ENCODE measurements around the gene OPN1MW2.
"Not testable (repeated sequence)": the region's sequence is repeated elsewhere in the genome, so short reads cannot be mapped to it uniquely, and the experiment has no call there.

The OPN1MW2 gene

GRCh38 chrX:154219456-154219855 lies at the start of gene OPN1MW2:
Gene OPN1MW2 (plus strand): TSS chrX:154219756. CDS start chrX:154219816, 60 bp downstream.
- DNase-seq: not testable (repeated sequence)

- not testable (repeated sequence) for DNase-seq
Measured at GRCh38 chrX:154172535-154172943, 47.0 kb upstream of the OPN1MW2 start.

- not testable (repeated sequence) for DNase-seq
Measured at GRCh38 chrX:154174356-154174755, 45.2 kb upstream of the OPN1MW2 start.

GRCh38 chrX:154182296-154182695 lies 37.3 kb upstream of the OPN1MW2 start, which contains the start of gene OPN1MW:
Gene OPN1MW (plus strand): TSS chrX:154182596. CDS start chrX:154182678, 82 bp downstream.
- not testable (repeated sequence) for DNase-seq

- not testable (repeated sequence) for DNase-seq
Measured at GRCh38 chrX:154183794-154184193, 35.8 kb upstream of the OPN1MW2 start.

GRCh38 chrX:154192846-154193245 lies 26.7 kb upstream of the OPN1MW2 start:
- DNase-seq: not testable (repeated sequence)

- DNase-seq: not testable (repeated sequence)
Measured at GRCh38 chrX:154194316-154194715, 25.2 kb upstream of the OPN1MW2 start.

- DNase-seq: not testable (repeated sequence)
Measured at GRCh38 chrX:154196466-154196865, 23.1 kb upstream of the OPN1MW2 start.

GRCh38 chrX:154209670-154210418 lies 9.7 kb upstream of the OPN1MW2 start:
- not testable (repeated sequence) for DNase-seq

- not testable (repeated sequence) for DNase-seq
Measured at GRCh38 chrX:154211057-154211456, 8.5 kb upstream of the OPN1MW2 start.

GRCh38 chrX:154211499-154211898 lies 8.1 kb upstream of the OPN1MW2 start:
- not testable (repeated sequence) for DNase-seq

- not testable (repeated sequence) for DNase-seq
Measured at GRCh38 chrX:154225292-154225691, 5.7 kb downstream of the OPN1MW2 start.

- not testable (repeated sequence) for DNase-seq
Measured at GRCh38 chrX:154226706-154227105, 7.2 kb downstream of the OPN1MW2 start.

- not testable (repeated sequence) for DNase-seq
Measured at GRCh38 chrX:154231443-154231842, 11.9 kb downstream of the OPN1MW2 start.

- DNase-seq: not testable (repeated sequence)
Measured at GRCh38 chrX:154233620-154234019, 14.1 kb downstream of the OPN1MW2 start.

- DNase-seq: not testable (repeated sequence)
Measured at GRCh38 chrX:154238939-154239559, 19.5 kb downstream of the OPN1MW2 start.

GRCh38 chrX:154239982-154240503 lies 20.5 kb downstream of the OPN1MW2 start:
- DNase-seq: not testable (repeated sequence)

- DNase-seq: not testable (repeated sequence)
Measured at GRCh38 chrX:154247377-154248045, 28.0 kb downstream of the OPN1MW2 start.

GRCh38 chrX:154248076-154248475 lies 28.5 kb downstream of the OPN1MW2 start:
- DNase-seq: not testable (repeated sequence)

GRCh38 chrX:154257282-154257681 lies 37.7 kb downstream of the OPN1MW2 start, which contains the start of gene OPN1MW3:
Gene OPN1MW3 (plus strand): TSS chrX:154257582. CDS start chrX:154257620, 38 bp downstream.
- not testable (repeated sequence) for DNase-seq

- DNase-seq: not testable (repeated sequence)
Measured at GRCh38 chrX:154258711-154259110, 39.2 kb downstream of the OPN1MW2 start.

- not testable (repeated sequence) for DNase-seq
Measured at GRCh38 chrX:154263072-154263471, 43.5 kb downstream of the OPN1MW2 start.

GRCh38 chrX:154269245-154269644 lies 49.7 kb downstream of the OPN1MW2 start:
- DNase-seq: not testable (repeated sequence)
